Mesothelial cell of epicardium (in vitro differentiated cells): ENCODE data around the gene PNPLA2. TPM values are rescaled to one million over a fixed set of nuclear protein-coding genes. Genes with fewer than 3 reads are reported as not detected.
A peak's percentile ranks its signal among the peaks of the same experiment; 100 is the strongest.

Experiments
- DNase-seq, 2 experiments: peaks; one replicate each; pipeline ENCODE4 v3.0.0; 2021; ENCODE audit warnings: low spot score in 2 of 2; ENCODE audit not compliant: unreplicated experiment in 2 of 2
- H3K27ac Mint-ChIP-seq: 2 replicates; pipeline ENCODE4 v1.8.0; 2021; ENCODE audit warnings: mixed read lengths
- H3K27me3 Mint-ChIP-seq: 2 replicates; pipeline ENCODE4 v1.8.0; 2021; ENCODE audit warnings: low read depth, mixed read lengths
- H3K36me3 Mint-ChIP-seq: 2 replicates; pipeline ENCODE4 v1.8.0; 2021; ENCODE audit warnings: mixed read lengths
- H3K4me1 Mint-ChIP-seq: 2 replicates; pipeline ENCODE4 v1.8.0; 2021; ENCODE audit warnings: mixed read lengths
- H3K4me3 Mint-ChIP-seq: 2 replicates; pipeline ENCODE4 v1.8.0; 2021; ENCODE audit warnings: mild to moderate bottlenecking, moderate library complexity, mixed read lengths
- H3K9me3 Mint-ChIP-seq: 2 replicates; pipeline ENCODE4 v1.8.0; 2021; ENCODE audit warnings: mixed read lengths
- total RNA-seq: library from RNA; stranded (reverse); gene quantifications from 3 replicates; pipeline ENCODE4 v1.2.1, GENCODE V29; 2021
- TF ChIP-seq, protein P1 (sequence below): fragments of 200-600 bp; sonication (generic); IDR thresholded peaks from one replicate; pipeline ENCODE4 v1.5.0; 2021; ENCODE audit warnings: antibody characterized with exemption; ENCODE audit not compliant: unreplicated experiment

Gene PNPLA2
- total RNA-seq, 1 donor from 2014 or later: 50.9 TPM

DNA sequence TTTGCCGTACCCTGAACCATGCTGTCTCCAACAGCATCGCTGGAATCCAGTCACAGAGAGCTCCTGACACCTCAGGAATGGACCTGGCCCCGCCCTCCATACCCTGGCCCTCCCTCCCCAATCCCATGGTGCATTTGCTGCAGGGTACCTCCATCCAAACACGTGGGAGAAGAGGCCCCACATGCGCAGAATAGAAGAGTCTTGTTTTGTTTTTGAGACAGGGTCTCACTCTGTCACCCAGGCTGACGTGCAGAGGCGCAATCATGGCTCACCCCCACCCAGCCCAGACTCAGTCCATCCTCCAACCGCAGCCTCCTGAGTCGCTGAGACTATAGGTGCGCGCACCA, 2.3 kb upstream of the PNPLA2 start:
- Mint-ChIP-seq H3K27me3 (no peaks in the 10 kb centered on the region), H3K4me1 (peaks cover 12% of the 10 kb centered on the region), H3K27ac (no peak overlapping the region), H3K4me3 (no peak overlapping the region), H3K9me3 (no peaks in the 10 kb centered on the region), H3K36me3 (peaks cover 5% of the 10 kb centered on the region)
- DNase-seq: no peak
- TF ChIP-seq, protein P1, sequence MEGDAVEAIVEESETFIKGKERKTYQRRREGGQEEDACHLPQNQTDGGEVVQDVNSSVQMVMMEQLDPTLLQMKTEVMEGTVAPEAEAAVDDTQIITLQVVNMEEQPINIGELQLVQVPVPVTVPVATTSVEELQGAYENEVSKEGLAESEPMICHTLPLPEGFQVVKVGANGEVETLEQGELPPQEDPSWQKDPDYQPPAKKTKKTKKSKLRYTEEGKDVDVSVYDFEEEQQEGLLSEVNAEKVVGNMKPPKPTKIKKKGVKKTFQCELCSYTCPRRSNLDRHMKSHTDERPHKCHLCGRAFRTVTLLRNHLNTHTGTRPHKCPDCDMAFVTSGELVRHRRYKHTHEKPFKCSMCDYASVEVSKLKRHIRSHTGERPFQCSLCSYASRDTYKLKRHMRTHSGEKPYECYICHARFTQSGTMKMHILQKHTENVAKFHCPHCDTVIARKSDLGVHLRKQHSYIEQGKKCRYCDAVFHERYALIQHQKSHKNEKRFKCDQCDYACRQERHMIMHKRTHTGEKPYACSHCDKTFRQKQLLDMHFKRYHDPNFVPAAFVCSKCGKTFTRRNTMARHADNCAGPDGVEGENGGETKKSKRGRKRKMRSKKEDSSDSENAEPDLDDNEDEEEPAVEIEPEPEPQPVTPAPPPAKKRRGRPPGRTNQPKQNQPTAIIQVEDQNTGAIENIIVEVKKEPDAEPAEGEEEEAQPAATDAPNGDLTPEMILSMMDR: no peak

GRCh38 chr11:819129-819931, 616 bp downstream of the PNPLA2 start:
- no peaks in the 10 kb centered on the region for H3K27me3 Mint-ChIP-seq
- peak; percentile 85 to 90 for DNase-seq

DNA sequence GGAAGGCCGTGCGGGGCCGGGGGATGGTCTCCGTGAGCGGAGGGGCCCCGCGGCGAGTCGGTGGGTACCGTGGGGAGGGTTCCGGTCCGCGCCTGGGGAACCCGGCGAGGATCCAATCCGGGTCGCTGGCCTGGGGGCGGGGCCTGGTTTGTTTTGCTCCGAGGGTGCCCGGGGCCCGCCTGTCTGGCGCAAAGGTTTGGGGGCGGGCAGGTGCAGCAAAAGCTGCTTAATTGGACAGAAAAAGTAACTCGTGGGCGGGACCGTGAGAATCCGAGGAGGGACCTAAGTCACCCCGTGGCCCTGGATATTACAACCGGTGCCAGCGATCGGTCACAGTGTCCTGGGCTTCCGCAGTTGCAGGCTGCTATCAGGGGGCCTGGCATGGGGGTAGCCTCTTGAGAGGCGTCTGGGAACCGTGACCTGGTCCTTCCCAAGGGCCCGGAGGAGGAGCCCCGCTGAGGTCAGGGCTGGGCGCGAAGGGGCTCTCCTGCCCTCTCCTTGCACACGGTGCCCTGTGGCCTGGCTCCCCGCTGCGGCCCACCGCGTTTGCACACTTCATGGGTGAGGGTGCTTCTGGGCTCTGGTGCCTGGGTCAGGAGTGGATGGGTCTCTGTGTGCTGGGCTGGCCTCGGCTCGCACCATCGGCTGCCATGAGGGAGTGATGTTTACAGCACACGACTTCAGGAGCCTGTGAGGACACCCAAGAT, 1.4 kb downstream of the PNPLA2 start:
- DNase-seq: peak in 1 of 2 experiments; percentile 60
- peaks cover 6% of the 10 kb centered on the region for H3K36me3 Mint-ChIP-seq
- H3K4me3 Mint-ChIP-seq: peak overlapping the region; percentile 78
- H3K9me3 Mint-ChIP-seq: no peaks in the 10 kb centered on the region
- TF ChIP-seq, protein P1: no peak
- no peak overlapping the region for H3K27ac Mint-ChIP-seq
- peaks cover 10% of the 10 kb centered on the region for H3K4me1 Mint-ChIP-seq
- H3K27me3 Mint-ChIP-seq: no peaks in the 10 kb centered on the region

More at GRCh38 chr11:819129-819931, 616 bp downstream of the PNPLA2 start:
- peaks cover 2% of the 10 kb centered on the region for H3K36me3 Mint-ChIP-seq
- H3K4me1 Mint-ChIP-seq: peaks cover 10% of the 10 kb centered on the region
- H3K9me3 Mint-ChIP-seq: no peaks in the 10 kb centered on the region
- no peak overlapping the region for H3K27ac Mint-ChIP-seq
- H3K4me3 Mint-ChIP-seq: peak overlapping the region; percentile 78
- TF ChIP-seq, protein P1: peak; percentile 14

DNA sequence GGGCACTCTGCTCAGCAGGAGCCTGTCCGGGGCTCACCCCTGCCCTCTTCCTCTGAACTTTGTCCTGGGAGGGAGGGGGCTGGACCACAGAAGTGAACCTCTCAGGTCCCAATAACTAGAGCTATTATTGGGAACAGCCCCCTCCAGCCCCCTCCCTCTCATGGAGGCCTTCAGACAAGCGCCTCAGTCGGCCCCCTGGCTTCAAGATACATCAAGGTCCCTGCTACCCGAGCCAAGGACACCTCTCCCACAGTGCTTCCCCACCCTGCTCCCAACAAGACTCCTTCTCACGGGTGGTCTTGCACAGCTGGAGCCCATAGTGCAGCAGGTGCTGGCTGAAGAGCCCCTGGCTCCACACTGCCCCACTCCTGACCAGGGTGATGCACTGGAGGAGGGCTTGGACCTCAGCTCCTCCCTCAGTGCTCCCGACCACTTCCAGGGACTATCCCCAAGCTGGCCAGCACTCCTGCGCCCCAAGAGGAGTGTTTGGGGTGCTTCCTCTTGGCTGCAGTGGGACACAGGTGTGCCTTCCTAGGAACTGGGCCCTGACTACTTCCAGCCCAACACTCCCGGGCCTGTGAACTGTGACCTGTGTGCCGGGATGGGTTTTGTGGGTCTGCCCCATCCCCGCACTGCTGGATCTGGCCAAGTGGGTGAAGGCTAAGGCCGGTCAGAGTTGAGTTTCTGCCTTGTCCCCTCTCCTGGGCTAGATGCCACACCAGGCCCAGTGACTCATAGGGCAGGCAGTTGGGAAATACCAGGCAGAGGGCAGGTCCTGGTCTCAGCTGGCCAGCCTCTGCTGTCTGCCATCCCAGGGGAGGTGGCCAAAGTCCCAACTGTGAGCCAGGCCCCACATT, 2.2 kb downstream of the PNPLA2 start:
- TF ChIP-seq, protein P1: no peak
- Mint-ChIP-seq H3K9me3 (no peaks in the 10 kb centered on the region), H3K4me1 (peaks cover 10% of the 10 kb centered on the region), H3K27ac (no peak overlapping the region), H3K4me3 (peak overlapping the region; percentile 78), H3K36me3 (peaks cover 7% of the 10 kb centered on the region), H3K27me3 (no peaks in the 10 kb centered on the region)
- no peak for DNase-seq

GRCh38 chr11:821512-822371, 3.0 kb downstream of the PNPLA2 start:
- no peaks in the 10 kb centered on the region for H3K9me3 Mint-ChIP-seq
- no peak overlapping the region for H3K27ac Mint-ChIP-seq
- H3K36me3 Mint-ChIP-seq: peaks cover 7% of the 10 kb centered on the region
- H3K4me1 Mint-ChIP-seq: peaks cover 10% of the 10 kb centered on the region
- H3K4me3 Mint-ChIP-seq: peak overlapping the region; percentile 78
- TF ChIP-seq, protein P1: no peak
- DNase-seq: no peak
- peaks cover 5% of the 10 kb centered on the region for H3K27me3 Mint-ChIP-seq
